Peyer's patch (tissue), 4 donors: ENCODE data around the gene IL24.

Experiments
- CTCF ChIP-seq, 6 experiments: fragments of 450-650 bp in 4 of 6; fragments of 200-600 bp in 2 of 6; sonication (generic) in 1 of 6; IDR thresholded peaks; one replicate each; pipeline ENCODE4 v1.5.1; 2017 to 2019; ENCODE audit warnings: antibody characterized with exemption in 6 of 6, mild to moderate bottlenecking in 3 of 6, moderate library complexity in 1 of 6
- POLR2A ChIP-seq, 2 donors: fragments of 450-650 bp; IDR thresholded peaks; one replicate each; pipeline ENCODE4 v1.5.1; 2017; ENCODE audit warnings: antibody characterized with exemption in 2 of 2, mild to moderate bottlenecking in 2 of 2, moderate library complexity in 2 of 2

- no peak for TF ChIP-seq CTCF (IDR thresholded peaks at IDR 0.05)
- no peak for TF ChIP-seq POLR2A (IDR thresholded peaks at IDR 0.05)
Measured at GRCh38 chr1:206866062-206866461, 31.2 kb upstream of the IL24 start.
